ENCODE measurements around the gene FAM13A. TPM values are rescaled to one million over a fixed set of nuclear protein-coding genes. Genes with fewer than 3 reads are reported as not detected.

The FAM13A gene

Small RNAs within 50 kb of the gene (small RNA-seq; reads per million reads assigned to genes)
- gene RF02115 (ENCODE audit: insufficient read depth) (not detected), gene RNU6-33P (ENCODE audit: insufficient read depth) (not detected)
